Upper lobe of left lung (tissue), 6 donors: Measurements from ENCODE around the gene TLN1. TPM values are rescaled to one million over a fixed set of nuclear protein-coding genes. Genes with fewer than 3 reads are reported as not detected.

Source experiments
- ATAC-seq, 2 donors: fragments of 200-7000 bp; cut with Tn5 transposase; one replicate each; pipeline ENCODE4 v1.9.1; 2022; ENCODE audit warnings: mild to moderate bottlenecking in 2 of 2, moderate library complexity in 2 of 2; ENCODE audit not compliant: low FRiP score in 2 of 2
- DNase-seq, 2 donors: peaks; one replicate each; pipeline ENCODE4 v3.0.0-alpha.2; 2019 to 2020
- H3K27ac ChIP-seq, 4 donors: fragments of 200-600 bp; sonication (generic); one replicate each; pipeline ENCODE4 v1.5.1; 2016 to 2019
- H3K27me3 ChIP-seq, 4 donors: fragments of 200-600 bp; sonication (generic); one replicate each; pipeline ENCODE4 v1.5.1; 2017 to 2019
- H3K36me3 ChIP-seq, 4 donors: fragments of 200-600 bp; sonication (generic); one replicate each; pipeline ENCODE4 v1.5.1; 2016 to 2019
- H3K4me1 ChIP-seq, 4 donors: fragments of 200-600 bp; sonication (generic); one replicate each; pipeline ENCODE4 v1.5.1; 2018 to 2019
- H3K4me3 ChIP-seq, 4 donors: fragments of 200-600 bp; sonication (generic); one replicate each; pipeline ENCODE4 v1.5.1; 2017 to 2019; ENCODE audit warnings: mild to moderate bottlenecking in 2 of 4, moderate library complexity in 1 of 4
- H3K9me3 ChIP-seq, 4 donors: fragments of 200-600 bp; sonication (generic); one replicate each; pipeline ENCODE4 v1.5.1; 2018 to 2019
- CTCF ChIP-seq, 6 experiments: fragments of 450-650 bp in 4 of 6; fragments of 200-600 bp in 2 of 6; sonication (generic) in 2 of 6; IDR thresholded peaks; one replicate each; pipeline ENCODE4 v1.5.1; 2016 to 2019; ENCODE audit warnings: antibody characterized with exemption in 6 of 6
- EP300 ChIP-seq, 4 donors: sonication (generic); formaldehyde crosslinking; IDR thresholded peaks; one replicate each; pipeline ENCODE4 v1.5.1; 2017; ENCODE audit warnings: antibody characterized with exemption in 4 of 4, control low read depth in 2 of 4
- POLR2A ChIP-seq, 4 donors: fragments of 450-650 bp; IDR thresholded peaks; one replicate each; pipeline ENCODE4 v1.5.1; 2016 to 2017; ENCODE audit warnings: antibody characterized with exemption in 4 of 4, mild to moderate bottlenecking in 2 of 4
- POLR2AphosphoS5 ChIP-seq, 2 donors: sonication (generic); formaldehyde crosslinking; IDR thresholded peaks; one replicate each; pipeline ENCODE4 v1.5.1; 2017; ENCODE audit warnings: antibody characterized with exemption in 2 of 2
- WGBS, 2 donors: methylation state at CpG; one replicate each; pipeline ENCODE4 v1.1.5; 2017 to 2018; 5-methylcytosine and 5-hydroxymethylcytosine counted together
- total RNA-seq, 6 donors: library from RNA; depleted of rRNA in 4 of 6; stranded (reverse); fragments of >200 nt in 4 of 6; gene quantifications; one replicate each; pipeline versions ENCODE4 v1.1.0 to v1.2.1, GENCODE V29; 2016 to 2021
- donor health status: DM: no; HTN: no; CAD: no; lungs with moderate emphysema.
- donor health status: DM: no; HTN: yes; CAD: no; lungs with severe emphysema.

The TLN1 gene
- total RNA-seq, 6 donors from 2014 or later: 237 to 557 (median 325) TPM

GRCh38 chr9:35746583-35746982 lies 14.6 kb upstream of the TLN1 start:
- Histone ChIP-seq H3K4me3 (peak overlapping the region in 3 of 4 donors; percentile 87 to 90 (median 90)), H3K27ac (peak overlapping the region in 1 of 4 donors; percentile 97), H3K27me3 (no peaks in the 10 kb centered on the region), H3K9me3 (no peaks in the 10 kb centered on the region), H3K4me1 (peaks cover 32 to 68% (median 46%) of the 10 kb centered on the region in 4 donors), H3K36me3 (peaks cover 12 to 48% (median 39%) of the 10 kb centered on the region in 4 donors)
- no peak for ATAC-seq
- WGBS, 2 donors: 27 to 42% methylated on average over 3 of the region's 3 CpGs
- TF ChIP-seq POLR2A (IDR thresholded peaks at IDR 0.05) (no peak), CTCF (IDR thresholded peaks at IDR 0.05) (no peak), POLR2AphosphoS5 (IDR thresholded peaks at IDR 0.05) (no peak), EP300 (IDR thresholded peaks at IDR 0.05) (no peak)
- DNase-seq: no peak

- Histone ChIP-seq H3K4me1 (peaks cover 28 to 65% (median 46%) of the 10 kb centered on the region in 4 donors), H3K9me3 (no peaks in the 10 kb centered on the region), H3K4me3 (peak overlapping the region in 3 of 4 donors; percentile 87 to 90 (median 90)), H3K36me3 (peaks cover 12 to 47% (median 38%) of the 10 kb centered on the region in 4 donors), H3K27me3 (no peaks in the 10 kb centered on the region), H3K27ac (peak overlapping the region in 1 of 4 donors; percentile 97)
- WGBS, 2 donors: 48 to 58% methylated on average over 1 of the region's 1 CpG
- no peak for DNase-seq
- TF ChIP-seq EP300 (IDR thresholded peaks at IDR 0.05): no peak
- TF ChIP-seq POLR2A (IDR thresholded peaks at IDR 0.05): no peak
- no peak for TF ChIP-seq POLR2AphosphoS5 (IDR thresholded peaks at IDR 0.05)
- no peak for TF ChIP-seq CTCF (IDR thresholded peaks at IDR 0.05)
- no peak for ATAC-seq
Measured at GRCh38 chr9:35745569-35745968, 13.6 kb upstream of the TLN1 start.

GRCh38 chr9:35743880-35744518 lies 12.0 kb upstream of the TLN1 start:
- H3K27me3 ChIP-seq: no peaks in the 10 kb centered on the region
- WGBS, 2 donors: 84 to 88% methylated on average over 8 of the region's 8 CpGs
- DNase-seq (no peak), ATAC-seq (no peak)
- H3K4me3 ChIP-seq: no peak overlapping the region
- TF ChIP-seq EP300 (IDR thresholded peaks at IDR 0.05) (no peak), CTCF (IDR thresholded peaks at IDR 0.05) (no peak), POLR2AphosphoS5 (IDR thresholded peaks at IDR 0.05) (no peak), POLR2A (IDR thresholded peaks at IDR 0.05) (no peak)
- H3K36me3 ChIP-seq: peaks cover 27 to 60% (median 53%) of the 10 kb centered on the region in 4 donors
- H3K9me3 ChIP-seq: no peaks in the 10 kb centered on the region
- H3K27ac ChIP-seq: peak overlapping the region in 3 of 4 donors; percentile 37 to 43 (median 38)
- H3K4me1 ChIP-seq: peaks cover 21 to 52% (median 37%) of the 10 kb centered on the region in 4 donors

GRCh38 chr9:35743452-35743851 lies 11.5 kb upstream of the TLN1 start:
- no peak overlapping the region for H3K4me3 ChIP-seq
- DNase-seq: no peak
- 56 to 62% methylated on average over 2 of the region's 2 CpGs for WGBS, 2 donors
- H3K9me3 ChIP-seq: no peaks in the 10 kb centered on the region
- no peak for TF ChIP-seq EP300 (IDR thresholded peaks at IDR 0.05)
- no peak for ATAC-seq
- no peaks in the 10 kb centered on the region for H3K27me3 ChIP-seq
- H3K27ac ChIP-seq: peak overlapping the region in 2 of 4 donors; percentile 37 to 38
- H3K4me1 ChIP-seq: peaks cover 21 to 51% (median 37%) of the 10 kb centered on the region in 4 donors
- peaks cover 32 to 66% (median 59%) of the 10 kb centered on the region in 4 donors for H3K36me3 ChIP-seq

GRCh38 chr9:35741740-35742139 lies 9.7 kb upstream of the TLN1 start:
- TF ChIP-seq CTCF (IDR thresholded peaks at IDR 0.05) (no peak), POLR2AphosphoS5 (IDR thresholded peaks at IDR 0.05) (no peak), EP300 (IDR thresholded peaks at IDR 0.05) (no peak)
- peaks cover 12 to 34% (median 23%) of the 10 kb centered on the region in 4 donors for H3K4me1 ChIP-seq
- peaks cover 48 to 83% (median 76%) of the 10 kb centered on the region in 4 donors for H3K36me3 ChIP-seq
- WGBS, 2 donors: 75 to 83% methylated on average over 7 of the region's 7 CpGs
- no peaks in the 10 kb centered on the region for H3K27me3 ChIP-seq
- DNase-seq (no peak), ATAC-seq (no peak)
- no peak overlapping the region for H3K4me3 ChIP-seq
- no peaks in the 10 kb centered on the region for H3K9me3 ChIP-seq
- H3K27ac ChIP-seq: no peak overlapping the region
